GM20431 (cell line): Measurements from ENCODE around the gene NOSIP.

Source experiments
- in situ Hi-C: fragments of 300-500 bp; cut with MseI, MboI; formaldehyde crosslinking; loops from one replicate; pipeline ENCODE4 v1.15.0; 2020; ENCODE audit warnings: low sequenced_read_pairs; ENCODE audit not compliant: unreplicated experiment

Gene NOSIP

DNA sequence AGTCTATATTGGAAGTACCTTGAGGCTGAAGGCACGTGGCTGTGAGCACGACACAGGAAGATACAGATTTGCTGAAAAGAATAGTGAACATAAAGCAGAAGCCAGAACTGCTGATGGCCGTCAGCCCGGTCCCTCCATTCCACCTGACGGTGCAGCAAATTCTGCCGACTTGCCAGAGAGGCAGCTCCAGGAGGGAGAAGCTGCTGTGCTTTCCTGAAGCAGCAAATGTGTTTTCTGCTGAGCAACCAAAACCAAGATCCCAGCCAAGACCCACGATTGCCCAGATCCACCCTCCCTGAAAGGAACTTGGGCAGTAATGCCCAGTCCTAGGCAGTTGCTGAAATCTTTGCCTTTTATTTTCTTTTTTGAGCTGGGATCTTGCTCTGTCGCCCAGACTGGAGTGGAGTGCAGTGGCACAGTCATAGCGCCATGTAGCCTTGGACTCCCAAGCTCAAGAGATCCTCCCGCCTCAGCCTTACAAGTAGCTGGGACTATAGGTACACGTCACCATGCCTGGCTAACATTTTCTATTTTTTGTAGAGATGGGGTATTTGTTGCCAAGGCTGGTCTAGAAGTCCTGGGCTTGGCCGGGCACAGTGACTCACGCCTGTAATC lies 59.5 kb downstream of the NOSIP start:
- in situ Hi-C loops = no loop called here

DNA sequence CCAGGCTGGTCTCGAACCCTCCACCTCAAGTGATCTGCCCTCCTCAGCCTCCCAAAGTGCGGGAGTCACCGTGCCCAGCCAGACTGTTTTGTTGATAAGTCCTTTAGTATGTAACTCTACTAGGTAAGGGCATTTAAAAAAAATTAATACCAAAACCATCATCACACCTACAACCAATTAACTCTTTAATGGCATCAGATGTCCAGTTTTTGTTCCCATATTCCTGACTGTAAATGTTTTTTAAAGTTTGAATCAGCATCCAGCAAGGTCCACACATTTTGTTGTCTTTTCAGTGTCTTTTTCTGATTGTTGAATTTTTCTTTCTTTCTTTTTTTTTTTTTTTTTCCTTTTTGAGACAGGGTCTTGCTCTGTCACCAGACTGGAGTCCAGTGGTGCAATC lies 62.3 kb downstream of the NOSIP start:
- in situ Hi-C loops = no loop called here

DNA sequence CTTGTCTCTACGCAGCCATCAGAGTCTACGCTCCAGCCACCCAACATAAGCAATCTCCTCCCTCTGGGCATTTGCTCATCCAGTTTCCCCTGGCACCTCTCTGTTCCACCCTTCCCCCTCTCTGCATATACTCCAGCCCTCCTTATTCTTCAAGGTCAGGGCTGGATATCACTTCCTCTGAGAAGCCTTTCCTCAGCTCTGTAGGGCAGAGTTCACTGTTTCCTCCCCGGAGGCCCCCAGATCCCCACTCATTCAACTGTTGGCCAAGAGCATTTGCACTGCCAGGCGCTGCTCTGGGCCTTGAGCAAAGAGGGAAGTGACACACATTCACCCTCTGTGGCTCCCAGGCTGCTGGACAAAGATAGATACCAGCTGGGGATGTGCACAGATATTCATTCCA lies 64.6 kb downstream of the NOSIP start:
- in situ Hi-C loops = no loop called here

DNA sequence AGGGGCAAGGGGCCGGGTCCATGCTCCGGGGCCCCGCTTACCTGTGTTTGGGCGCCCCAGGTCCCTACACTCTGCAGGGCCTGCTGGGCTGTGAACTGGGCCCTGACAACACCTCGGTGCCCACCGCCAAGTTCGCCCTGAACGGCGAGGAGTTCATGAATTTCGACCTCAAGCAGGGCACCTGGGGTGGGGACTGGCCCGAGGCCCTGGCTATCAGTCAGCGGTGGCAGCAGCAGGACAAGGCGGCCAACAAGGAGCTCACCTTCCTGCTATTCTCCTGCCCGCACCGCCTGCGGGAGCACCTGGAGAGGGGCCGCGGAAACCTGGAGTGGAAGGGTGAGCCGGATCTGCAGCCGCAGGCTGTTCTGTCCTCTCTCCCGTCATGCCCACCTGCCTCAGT lies 66.2 kb downstream of the NOSIP start:
- in situ Hi-C loops = no loop called here

DNA sequence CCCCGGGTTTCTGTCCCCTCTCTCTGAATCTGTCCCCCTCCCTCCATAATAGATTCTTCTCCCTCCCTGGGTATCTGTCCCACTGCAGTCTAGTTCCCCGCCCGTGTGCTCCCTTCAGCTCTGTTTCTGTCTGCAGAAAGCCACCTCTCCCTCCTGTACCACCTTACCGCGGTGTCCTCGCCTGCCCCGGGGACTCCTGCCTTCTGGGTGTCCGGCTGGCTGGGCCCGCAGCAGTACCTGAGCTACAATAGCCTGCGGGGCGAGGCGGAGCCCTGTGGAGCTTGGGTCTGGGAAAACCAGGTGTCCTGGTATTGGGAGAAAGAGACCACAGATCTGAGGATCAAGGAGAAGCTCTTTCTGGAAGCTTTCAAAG lies 66.6 kb downstream of the NOSIP start:
- in situ Hi-C loops = no loop called here

DNA sequence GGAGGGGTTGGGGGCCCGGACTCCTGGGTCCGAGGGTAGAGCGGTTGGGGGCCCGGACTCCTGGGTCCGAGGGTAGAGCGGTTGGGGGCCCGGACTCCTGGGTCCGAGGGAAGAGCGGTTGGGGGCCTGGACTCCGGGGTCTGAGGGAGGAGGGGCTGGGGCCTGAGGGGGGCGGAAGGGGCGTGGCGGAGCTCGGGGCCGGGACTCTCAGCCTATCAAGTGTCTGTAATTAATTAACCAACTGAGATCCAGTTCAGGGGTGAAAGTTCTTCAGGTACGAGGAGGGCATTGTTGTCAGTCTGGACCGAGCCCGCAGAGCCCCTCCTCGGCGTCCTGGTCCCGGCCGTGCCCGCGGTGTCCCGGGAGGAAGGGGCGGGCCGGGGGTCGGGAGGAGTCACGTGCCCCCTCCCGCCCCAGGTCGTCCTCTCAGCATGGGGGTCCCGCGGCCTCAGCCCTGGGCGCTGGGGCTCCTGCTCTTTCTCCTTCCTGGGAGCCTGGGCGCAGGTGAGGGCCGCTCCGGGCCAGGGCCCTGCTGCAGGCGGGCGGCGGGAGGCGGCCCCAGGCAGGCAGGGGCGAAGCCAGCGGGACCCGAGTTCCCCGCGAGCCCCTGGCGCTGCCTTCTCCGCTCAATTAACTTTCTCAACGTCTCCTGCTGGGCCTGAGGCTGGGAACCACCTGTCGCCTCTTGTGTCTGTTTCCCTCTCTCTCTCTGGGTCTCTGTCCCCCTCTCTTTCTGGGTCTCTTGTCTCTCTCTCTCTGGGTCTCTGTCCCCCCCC lies 67.2 kb downstream of the NOSIP start:
- in situ Hi-C loops = no loop called here

DNA sequence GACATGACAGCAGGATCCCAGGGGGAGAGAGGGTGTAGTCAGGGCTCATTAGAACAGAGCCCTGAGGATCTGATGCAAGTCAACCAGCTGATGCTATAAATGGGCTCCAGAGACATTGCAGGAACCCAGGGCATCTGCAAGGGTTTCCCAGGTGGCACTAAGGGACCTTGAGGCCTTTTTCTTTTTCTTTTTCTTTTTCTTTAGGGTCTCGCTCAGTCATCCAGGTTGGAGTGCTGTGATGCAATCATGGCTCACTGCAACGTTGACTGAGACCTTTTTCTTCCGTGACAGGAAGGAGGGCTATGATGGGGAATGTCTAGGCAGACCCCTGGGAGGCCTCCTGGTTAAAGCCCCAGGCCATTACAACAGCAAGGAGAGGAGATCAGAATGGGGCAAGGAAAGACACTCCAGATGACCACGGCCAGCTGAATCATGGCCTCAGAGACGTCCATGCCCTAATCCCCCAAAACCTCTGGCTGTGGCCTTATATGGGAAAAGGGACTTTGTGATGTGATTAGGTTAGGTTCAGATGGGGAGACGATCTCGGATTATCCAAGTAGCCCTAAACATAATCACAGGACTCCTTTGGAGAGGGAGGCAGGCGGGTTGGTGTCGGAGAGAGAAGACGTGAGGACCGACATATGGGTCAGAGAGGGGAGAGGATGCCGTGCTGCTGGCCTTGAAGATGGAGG lies 72.4 kb downstream of the NOSIP start:
- in situ Hi-C loops = loop anchor here (5.0 kb wide), 1 partner anchor 34 kb away; no protein-coding TSS in a partner anchor

DNA sequence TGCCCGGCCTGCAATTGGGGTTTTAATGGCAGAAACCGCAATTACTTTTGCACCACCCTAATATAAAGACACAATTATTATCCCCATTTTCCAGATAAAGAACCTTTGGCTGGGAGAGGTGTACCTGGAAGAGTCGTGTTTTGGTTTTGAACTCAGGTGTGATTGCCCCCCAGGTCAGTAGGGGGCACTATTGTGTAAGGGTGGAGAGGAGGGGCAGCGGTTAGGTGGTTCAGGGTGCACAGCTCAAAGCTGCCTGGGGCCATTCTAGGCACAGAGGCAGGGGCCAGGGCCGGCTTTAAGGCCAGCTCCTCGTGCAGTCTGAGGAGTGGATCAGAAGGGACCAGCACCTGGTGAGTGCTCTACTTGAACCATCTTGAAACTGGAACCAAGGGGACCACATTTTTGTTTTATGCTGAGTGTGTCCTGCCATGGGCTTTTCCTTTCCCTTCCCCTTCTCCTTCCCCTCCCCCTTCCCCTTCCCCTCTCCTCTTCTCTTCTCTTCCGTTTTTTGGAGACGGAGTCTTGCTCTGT lies 73.7 kb downstream of the NOSIP start:
- in situ Hi-C loops = loop anchor here (5.0 kb wide), 1 partner anchor 36 kb away; no protein-coding TSS in a partner anchor
